Calu3 (cell line): Measurements from ENCODE around the gene TGM5. TPM values are rescaled to one million over a fixed set of nuclear protein-coding genes. Genes with fewer than 3 reads are reported as not detected.

Source experiments
- BruUV-seq: library from RNA; stranded (reverse); fragments of 400-500 nt; replicated peaks from 2 replicates; lab custom pipeline; 2021; lab: Mats Ljungman, UMichigan
- CTCF ChIA-PET: fragments of 300-600 bp; sonication (Branson Sonifier 250); formaldehyde crosslinking; loops from one replicate; lab custom pipeline; 2022; ENCODE audit warnings: antibody characterized with exemption; lab: Charles Lee
- DNase-seq: peaks from one replicate; pipeline ENCODE4 v3.0.0; 2022
- H3K27ac Mint-ChIP-seq: one replicate; pipeline ENCODE4 v1.8.0; 2022; ENCODE audit warnings: mixed read lengths; ENCODE audit not compliant: unreplicated experiment
- H3K27me3 Mint-ChIP-seq: one replicate; pipeline ENCODE4 v1.8.0; 2022; ENCODE audit warnings: mixed read lengths; ENCODE audit not compliant: unreplicated experiment
- H3K36me3 Mint-ChIP-seq: one replicate; pipeline ENCODE4 v1.8.0; 2022; ENCODE audit warnings: mild to moderate bottlenecking, moderate library complexity, mixed read lengths; ENCODE audit not compliant: insufficient read depth, unreplicated experiment
- H3K4me1 Mint-ChIP-seq: one replicate; pipeline ENCODE4 v1.8.0; 2022; ENCODE audit warnings: mild to moderate bottlenecking, low read depth, mixed read lengths; ENCODE audit not compliant: unreplicated experiment
- H3K4me3 Mint-ChIP-seq: one replicate; pipeline ENCODE4 v1.8.0; 2022; ENCODE audit warnings: mild to moderate bottlenecking, low read depth, moderate library complexity, mixed read lengths; ENCODE audit not compliant: unreplicated experiment
- H3K9me3 Mint-ChIP-seq: one replicate; pipeline ENCODE4 v1.8.0; 2022; ENCODE audit warnings: low read depth, mixed read lengths; ENCODE audit not compliant: unreplicated experiment
- intact Hi-C: fragments of 100-400 bp; cut with micrococcal nuclease; formaldehyde crosslinking; loops from one replicate; pipeline ENCODE4 v1.10.0; 2022; ENCODE audit not compliant: unreplicated experiment
- total RNA-seq: library from RNA; stranded (reverse); gene quantifications from 2 replicates; pipeline ENCODE4 v1.2.3, GENCODE V29; 2022
- TF ChIP-seq, protein P1 (sequence below): fragments of 200-600 bp; IDR thresholded peaks from one replicate; pipeline ENCODE4 v1.8.0; 2022; ENCODE audit warnings: antibody characterized with exemption; ENCODE audit not compliant: unreplicated experiment

The TGM5 gene
- total RNA-seq, 1 experiment from 2014 or later, result not detected

GRCh38 chr15:43210807-43211206 is 55.9 kb downstream of the TGM5 start:
- H3K4me1 Mint-ChIP-seq, result no peaks in the 10 kb centered on the region
- DNase-seq, result no peak
- H3K4me3 Mint-ChIP-seq, result no peak overlapping the region
- H3K36me3 Mint-ChIP-seq, result no peaks in the 10 kb centered on the region
- no peak overlapping the region for H3K27ac Mint-ChIP-seq
- peaks cover 53% of the 10 kb centered on the region for H3K27me3 Mint-ChIP-seq
- BruUV-seq, result no TSS peak
- CTCF ChIA-PET, result no interaction called here
- no peaks in the 10 kb centered on the region for H3K9me3 Mint-ChIP-seq
- TF ChIP-seq, protein P1, sequence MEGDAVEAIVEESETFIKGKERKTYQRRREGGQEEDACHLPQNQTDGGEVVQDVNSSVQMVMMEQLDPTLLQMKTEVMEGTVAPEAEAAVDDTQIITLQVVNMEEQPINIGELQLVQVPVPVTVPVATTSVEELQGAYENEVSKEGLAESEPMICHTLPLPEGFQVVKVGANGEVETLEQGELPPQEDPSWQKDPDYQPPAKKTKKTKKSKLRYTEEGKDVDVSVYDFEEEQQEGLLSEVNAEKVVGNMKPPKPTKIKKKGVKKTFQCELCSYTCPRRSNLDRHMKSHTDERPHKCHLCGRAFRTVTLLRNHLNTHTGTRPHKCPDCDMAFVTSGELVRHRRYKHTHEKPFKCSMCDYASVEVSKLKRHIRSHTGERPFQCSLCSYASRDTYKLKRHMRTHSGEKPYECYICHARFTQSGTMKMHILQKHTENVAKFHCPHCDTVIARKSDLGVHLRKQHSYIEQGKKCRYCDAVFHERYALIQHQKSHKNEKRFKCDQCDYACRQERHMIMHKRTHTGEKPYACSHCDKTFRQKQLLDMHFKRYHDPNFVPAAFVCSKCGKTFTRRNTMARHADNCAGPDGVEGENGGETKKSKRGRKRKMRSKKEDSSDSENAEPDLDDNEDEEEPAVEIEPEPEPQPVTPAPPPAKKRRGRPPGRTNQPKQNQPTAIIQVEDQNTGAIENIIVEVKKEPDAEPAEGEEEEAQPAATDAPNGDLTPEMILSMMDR, result no peak
- intact Hi-C loops, result no loop called here

DNA sequence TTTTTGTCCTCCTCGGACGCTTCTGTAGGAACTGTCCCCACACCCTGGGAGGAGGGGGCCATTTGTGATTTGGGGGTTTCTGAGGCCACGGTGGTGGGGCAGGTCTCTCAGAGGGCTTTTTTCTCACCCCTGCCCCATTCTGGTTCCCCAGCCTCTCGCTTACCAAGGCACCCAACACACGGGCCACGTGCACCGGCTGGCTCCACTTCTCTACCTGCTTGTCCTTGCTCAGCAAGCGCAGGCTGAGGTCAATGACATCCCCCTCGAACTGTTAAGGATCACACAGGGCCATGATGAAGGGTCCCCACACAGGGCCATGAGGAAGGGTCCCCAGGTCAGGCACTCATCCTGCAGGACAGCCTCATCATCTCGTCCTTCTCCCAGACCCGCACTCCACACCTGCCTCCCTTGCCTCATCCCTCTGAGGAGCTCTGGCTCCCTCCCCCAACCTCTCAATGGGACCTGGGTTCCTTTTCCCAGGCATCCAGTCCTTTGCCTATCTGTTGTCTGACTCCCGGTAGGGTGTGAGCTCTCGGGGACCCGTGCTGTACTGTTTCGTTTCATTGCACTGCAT is 56.5 kb downstream of the TGM5 start:
- H3K27me3 Mint-ChIP-seq, result peaks cover 54% of the 10 kb centered on the region

GRCh38 chr15:43209059-43209824 is 57.5 kb downstream of the TGM5 start:
- H3K4me1 Mint-ChIP-seq, result peaks cover under 1% of the 10 kb centered on the region
- H3K9me3 Mint-ChIP-seq, result no peaks in the 10 kb centered on the region
- CTCF ChIA-PET, result no interaction called here
- no peak overlapping the region for H3K4me3 Mint-ChIP-seq
- H3K27ac Mint-ChIP-seq, result no peak overlapping the region
- TF ChIP-seq, protein P1, result no peak
- no peaks in the 10 kb centered on the region for H3K36me3 Mint-ChIP-seq
- intact Hi-C loops, result no loop called here
- no TSS peak for BruUV-seq
- DNase-seq, result no peak
- peaks cover 63% of the 10 kb centered on the region for H3K27me3 Mint-ChIP-seq

More for the DNA sequence above, 56.5 kb downstream of the TGM5 start:
- no TSS peak for BruUV-seq
- CTCF ChIA-PET, result interaction anchor here (0.6 kb wide), 1 partner anchor 65 kb away, joined by 4 read pairs; no protein-coding TSS in a partner anchor
- Mint-ChIP-seq H3K4me3 (no peak overlapping the region), H3K9me3 (no peaks in the 10 kb centered on the region), H3K27ac (no peak overlapping the region), H3K36me3 (no peaks in the 10 kb centered on the region), H3K4me1 (no peaks in the 10 kb centered on the region)
- intact Hi-C loops, result no loop called here
- TF ChIP-seq, protein P1, result no peak
- no peak for DNase-seq

GRCh38 chr15:43208052-43209002 is 58.4 kb downstream of the TGM5 start:
- CTCF ChIA-PET, result no interaction called here
- intact Hi-C loops, result no loop called here
- no peaks in the 10 kb centered on the region for H3K9me3 Mint-ChIP-seq
- peaks cover 5% of the 10 kb centered on the region for H3K4me1 Mint-ChIP-seq
- DNase-seq, result no peak
- H3K4me3 Mint-ChIP-seq, result no peak overlapping the region
- H3K27me3 Mint-ChIP-seq, result peaks cover 72% of the 10 kb centered on the region
- TF ChIP-seq, protein P1, result no peak
- H3K27ac Mint-ChIP-seq, result no peak overlapping the region
- H3K36me3 Mint-ChIP-seq, result no peaks in the 10 kb centered on the region
- no TSS peak for BruUV-seq
